HepG2 (cell line): ENCODE results near the gene SLC25A11. TPM values are rescaled to one million over a fixed set of nuclear protein-coding genes. Genes with fewer than 3 reads are reported as not detected.
A peak's percentile ranks its signal among the peaks of the same experiment; 100 is the strongest.

ENCODE experiments used
- ATAC-seq: fragments of 200-7000 bp; cut with Tn5 transposase; 3 replicates; pipeline ENCODE4 v1.9.1; 2020; ENCODE audit warnings: mild to moderate bottlenecking, moderate library complexity
- BruUV-seq: library from RNA; stranded (reverse); fragments of 400-500 nt; replicated peaks from 2 replicates; lab custom pipeline; 2021; lab: Mats Ljungman, UMichigan
- CTCF ChIA-PET: fragments of 300-600 bp; formaldehyde crosslinking; extraction: SDS; loops from one replicate; lab custom pipeline; 2021; ENCODE audit warnings: low total read pairs, inconsistent platforms, low intra/inter-chr PET ratio; lab: Yijun Ruan, JAX
- POLR2A ChIA-PET: fragments of 350-600 bp; sonication (Branson Sonifier 250); formaldehyde crosslinking; loops from one replicate; lab custom pipeline; 2020; ENCODE audit warnings: antibody characterized with exemption, inconsistent platforms; lab: Yijun Ruan, JAX
- DNase-seq: peaks from one replicate; pipeline ENCODE4 v3.0.0-alpha.2; 2015; ENCODE audit warnings: low spot score
- FAIRE-seq: peaks from 3 replicates; lab custom pipeline; 2011; peaks lifted over from hg19 to GRCh38; lab: Jason Lieb, UNC
- H2AFZ ChIP-seq: one replicate; pipeline ENCODE4 v1.6.1; 2011; ENCODE audit warnings: low read length, inconsistent platforms
- H3K27ac ChIP-seq: fragments of 300-600 bp; 3 replicates; pipeline ENCODE4 v1.8.0; 2011; ENCODE audit warnings: mixed run types, mild to moderate bottlenecking, mixed read lengths, low read length, inconsistent platforms; ENCODE audit not compliant: insufficient read depth; ENCODE audit errors: extremely low read length
- H3K27me3 ChIP-seq, 2 experiments: fragments of 200-600 bp in 1 of 2; 2 replicates in 1 of 2; 3 replicates in 1 of 2; pipeline versions ENCODE4 v1.6.0 to v1.8.0; 2011; ENCODE audit warnings: low read length in 2 of 2, mild to moderate bottlenecking in 2 of 2, moderate library complexity in 2 of 2, inconsistent platforms in 1 of 2; ENCODE audit not compliant: insufficient read depth in 2 of 2, control insufficient read depth in 1 of 2
- H3K36me3 ChIP-seq, 2 experiments: fragments of 200-600 bp in 1 of 2; replicated peaks in 1 of 2; 2 replicates in 1 of 2; 3 replicates in 1 of 2; pipeline versions ENCODE4 v1.5.1 to v1.8.0; 2011; ENCODE audit warnings: low read length in 2 of 2, inconsistent platforms in 1 of 2; ENCODE audit not compliant: insufficient read depth in 2 of 2, control insufficient read depth in 1 of 2
- H3K4me1 ChIP-seq: 2 replicates; pipeline ENCODE4 v1.5.1; 2012; ENCODE audit warnings: low read length, inconsistent platforms; ENCODE audit not compliant: insufficient read depth
- H3K4me2 ChIP-seq: 2 replicates; pipeline ENCODE4 v1.6.0; 2011; ENCODE audit warnings: low read depth, low read length, inconsistent platforms
- H3K4me3 ChIP-seq, 3 experiments: fragments of 200-600 bp in 1 of 3; sonication (generic), shearing (Covaris generic) in 1 of 3; replicated peaks in 1 of 3; 2 replicates each; pipeline ENCODE4 v1.5.1; 2011 to 2016; ENCODE audit warnings: low read length in 3 of 3, inconsistent platforms in 2 of 3, low read depth in 2 of 3, mild to moderate bottlenecking in 2 of 3, control low read depth in 1 of 3, mixed read lengths in 1 of 3; ENCODE audit not compliant: insufficient read depth in 1 of 3
- H3K79me2 ChIP-seq: one replicate; pipeline ENCODE4 v1.6.1; 2011; ENCODE audit warnings: low read length, inconsistent platforms; ENCODE audit not compliant: insufficient read depth
- H3K9ac ChIP-seq: 2 replicates; pipeline ENCODE4 v1.6.0; 2011; ENCODE audit warnings: mild to moderate bottlenecking, low read depth, low read length, inconsistent platforms; ENCODE audit not compliant: insufficient read depth
- H3K9me3 ChIP-seq: 2 replicates; pipeline ENCODE4 v1.5.1; 2012; ENCODE audit warnings: mild to moderate bottlenecking, low read length
- H4K20me1 ChIP-seq: 2 replicates; pipeline ENCODE4 v1.6.0; 2011; ENCODE audit warnings: inconsistent platforms, mild to moderate bottlenecking, low read length, moderate library complexity; ENCODE audit not compliant: insufficient read depth
- AGO2 ChIP-seq: fragments of 200-400 bp; formaldehyde crosslinking; optimal IDR thresholded peaks from 2 replicates; pipeline ENCODE3; 2017; ENCODE audit warnings: mild to moderate bottlenecking, low read depth, low read length, moderate library complexity
- CHD4 ChIP-seq: fragments of 200-600 bp; sonication (generic); IDR thresholded peaks from 2 replicates; pipeline ENCODE4 v1.7.0; 2017; ENCODE audit warnings: mild to moderate bottlenecking, low read length, borderline replicate concordance
- CREB3 ChIP-seq: sonication (generic); formaldehyde crosslinking; IDR thresholded peaks from 2 replicates; pipeline ENCODE4 v1.5.0; 2020; ENCODE audit warnings: missing genetic modification reagents
- CTCF ChIP-seq: sonication (generic); formaldehyde crosslinking; IDR thresholded peaks from 2 replicates; pipeline ENCODE4 v1.5.0; 2020; ENCODE audit warnings: mild to moderate bottlenecking, missing genetic modification reagents, moderate library complexity
- FOXJ3 ChIP-seq: sonication (generic); formaldehyde crosslinking; IDR thresholded peaks from 2 replicates; pipeline ENCODE4 v1.4.0; 2020; ENCODE audit warnings: missing genetic modification reagents, mild to moderate bottlenecking, borderline replicate concordance
- ISX ChIP-seq: sonication (generic); formaldehyde crosslinking; conservative IDR thresholded peaks from 2 replicates; pipeline ENCODE4 v1.5.0; 2020; ENCODE audit warnings: missing genetic modification reagents
- MNT ChIP-seq: fragments of 450-650 bp; IDR thresholded peaks from 2 replicates; pipeline ENCODE4 v1.6.1; 2016
- NBN ChIP-seq: fragments of 450-650 bp; conservative IDR thresholded peaks from 2 replicates; pipeline ENCODE4 v1.6.1; 2017
- ZBTB33 ChIP-seq: sonication (generic); formaldehyde crosslinking; IDR thresholded peaks from 2 replicates; pipeline ENCODE4 v1.4.0; 2020; ENCODE audit warnings: missing genetic modification reagents
- ZKSCAN5 ChIP-seq: sonication (generic); formaldehyde crosslinking; IDR thresholded peaks from 2 replicates; pipeline ENCODE4 v1.5.1; 2020; ENCODE audit warnings: mild to moderate bottlenecking, missing genetic modification reagents
- WGBS: methylation state at CpG from one replicate; pipeline ENCODE4 v1.1.6; 2017; ENCODE audit warnings: low lambda C conversion rate; 5-methylcytosine and 5-hydroxymethylcytosine counted together
- in situ Hi-C: cut with HindIII; loops from 2 replicates; pipeline ENCODE4 v1.10.0; 2017; ENCODE audit warnings: low pct_unique_long_range_greater_than_20kb; ENCODE audit not compliant: extremely low pct_ligation_motif_present
- intact Hi-C: fragments of 100-400 bp; cut with micrococcal nuclease; formaldehyde crosslinking; loops from one replicate; pipeline ENCODE4 v1.10.0; 2022; ENCODE audit not compliant: unreplicated experiment
- polyA plus RNA-seq, 8 experiments: library from polyadenylated mRNA; depleted of rRNA in 3 of 8; stranded (reverse) in 7 of 8; unstranded in 1 of 8; fragments of >200 nt; fragmentation: Illumina TruSeq in 4 of 8; extraction: Trizol in 4 of 8; gene quantifications; 2 replicates each; pipeline versions ENCODE4 v1.2.1 to v1.2.3, GENCODE V29; 2011 to 2016; ENCODE audit warnings: low read depth in 4 of 8, missing spikeins in 1 of 8, mixed read lengths in 1 of 8; ENCODE audit not compliant: insufficient read depth in 1 of 8
- total RNA-seq, 5 experiments: library from RNA; depleted of rRNA; stranded (reverse); fragments of >200 nt; fragmentation: Illumina TruSeq; extraction: Trizol; gene quantifications; 2 replicates each; pipeline ENCODE4 v1.2.3, GENCODE V29; 2016; ENCODE audit warnings: low read depth in 1 of 5

Gene SLC25A11
- total and polyA plus RNA-seq, 2 of the 13 experiments (the other 11 are each of a cell fraction or from before 2014, with no cell fraction given), result 35.4 to 47.2 TPM

GRCh38 chr17:4956493-4957061 is 16.7 kb upstream of the SLC25A11 start:
- ChIA-PET POLR2A (interaction anchor here (0.8 to 5.8 kb wide), 2 partner anchors 9 to 12 kb away, joined by 3 to 43 read pairs; partner anchors contain the start of genes PFN1 and SPAG7), CTCF (no interaction called here)
- ATAC-seq (peak; percentile 16; the same call in 2 of the 3 replicates), DNase-seq (no peak), FAIRE-seq (no peak)
- 88% methylated on average over 5 of the region's 10 CpGs for WGBS
- H2AFZ ChIP-seq, result no peak overlapping the region
- intact Hi-C loops, result no loop called here
- peaks cover 27% of the 10 kb centered on the region for H3K4me1 ChIP-seq
- H3K27ac ChIP-seq, result no peak overlapping the region
- peaks cover 6% of the 10 kb centered on the region for H3K79me2 ChIP-seq
- no peak overlapping the region for H3K4me2 ChIP-seq
- H4K20me1 ChIP-seq, result no peaks in the 10 kb centered on the region
- no peak overlapping the region for H3K9ac ChIP-seq
- no peak for TF ChIP-seq ZKSCAN5
- peak; percentile 37 for TF ChIP-seq CTCF (CRISPR knock-in tag)
- no peak for TF ChIP-seq ISX (CRISPR knock-in tag)
- in situ Hi-C loops, result no loop called here
- H3K36me3 ChIP-seq, result peaks cover 3 to 27% of the 10 kb centered on the region in 2 experiments; a peak in 4 of 5 replicates
- BruUV-seq, result no TSS peak
- no peak overlapping the region for H3K4me3 ChIP-seq
- H3K9me3 ChIP-seq, result no peaks in the 10 kb centered on the region
- no peaks in the 10 kb centered on the region for H3K27me3 ChIP-seq

- no peak for ATAC-seq
- FAIRE-seq, result no peak
- no peak for TF ChIP-seq FOXJ3 (CRISPR knock-in tag)
- no peak for TF ChIP-seq CREB3 (CRISPR knock-in tag)
- TF ChIP-seq ZBTB33, result no peak
- TF ChIP-seq MNT, result no peak
- TF ChIP-seq AGO2, result peak; percentile 55
- no peak for TF ChIP-seq NBN
- no peak for TF ChIP-seq CHD4
Observed at GRCh38 chr17:4955091-4955490, 15.2 kb upstream of the SLC25A11 start.

More at GRCh38 chr17:4955091-4955490, 15.2 kb upstream of the SLC25A11 start:
- no peaks in the 10 kb centered on the region for H3K9me3 ChIP-seq
- in situ Hi-C loops, result no loop called here
- WGBS, result 93% methylated on average over 8 of the region's 8 CpGs
- no peak overlapping the region for H3K27ac ChIP-seq
- no peak for DNase-seq
- peaks cover 3 to 17% of the 10 kb centered on the region in 2 experiments; a peak in 3 of 5 replicates for H3K36me3 ChIP-seq
- no peak overlapping the region for H3K4me3 ChIP-seq
- ChIA-PET CTCF (no interaction called here), POLR2A (interaction anchor here (5.8 kb wide), 1 partner anchor 13 kb away, joined by 43 read pairs; the partner anchor contains the start of gene SPAG7)
- H2AFZ ChIP-seq, result no peak overlapping the region
- no peak overlapping the region for H3K9ac ChIP-seq
- H3K79me2 ChIP-seq, result peaks cover 12% of the 10 kb centered on the region
- no peak overlapping the region for H3K4me2 ChIP-seq
- no TSS peak for BruUV-seq
- intact Hi-C loops, result no loop called here
- H4K20me1 ChIP-seq, result no peaks in the 10 kb centered on the region
- H3K27me3 ChIP-seq, result no peaks in the 10 kb centered on the region
- H3K4me1 ChIP-seq, result peaks cover 39% of the 10 kb centered on the region
